K562 (cell line): ENCODE results near the gene COX4I2. TPM values are rescaled to one million over a fixed set of nuclear protein-coding genes. Genes with fewer than 3 reads are reported as not detected.

Experiments used
- BCOR ChIP-seq: fragments of 450-650 bp; IDR thresholded peaks from 2 replicates; pipeline ENCODE4 v1.6.1; 2016
- CCAR2 ChIP-seq: fragments of 200-400 bp; formaldehyde crosslinking; IDR thresholded peaks from 2 replicates; pipeline ENCODE4 v1.6.1; 2017; ENCODE audit warnings: mild to moderate bottlenecking, low read depth, low read length
- HNRNPH1 ChIP-seq: fragments of 200-400 bp; formaldehyde crosslinking; optimal IDR thresholded peaks from 2 replicates; pipeline ENCODE3; 2017; ENCODE audit warnings: low read depth, mild to moderate bottlenecking, low read length, moderate library complexity
- HOMEZ ChIP-seq: fragments of 250-450 bp; sonication (Bioruptor Pico); IDR thresholded peaks from 2 replicates; pipeline ENCODE4 v1.4.0; 2020; ENCODE audit warnings: mild to moderate bottlenecking, moderate library complexity
- KLF6 ChIP-seq: fragments of 250-450 bp; sonication (Bioruptor Pico); IDR thresholded peaks from 2 replicates; pipeline ENCODE4 v1.4.0; 2020; ENCODE audit warnings: mild to moderate bottlenecking, moderate library complexity, borderline replicate concordance
- LCOR ChIP-seq: sonication (generic); formaldehyde crosslinking; IDR thresholded peaks from 2 replicates; pipeline ENCODE4 v1.8.0; 2022; ENCODE audit warnings: mild to moderate bottlenecking, missing genetic modification reagents
- MAFG ChIP-seq: fragments of 450-650 bp; conservative IDR thresholded peaks from 2 replicates; pipeline ENCODE4 v1.6.1; 2016; ENCODE audit warnings: missing genetic modification characterization, missing compliant biosample characterization
- MCM7 ChIP-seq, 2 experiments: fragments of 450-650 bp; IDR thresholded peaks; 2 replicates each; pipeline ENCODE4 v1.6.1; 2016 to 2018
- NCOA4 ChIP-seq: fragments of 450-650 bp; IDR thresholded peaks from 2 replicates; pipeline ENCODE4 v1.6.1; 2018; ENCODE audit warnings: mild to moderate bottlenecking; ENCODE audit not compliant: partially characterized antibody
- NFATC3 ChIP-seq: fragments of 450-650 bp; IDR thresholded peaks from 2 replicates; pipeline ENCODE4 v1.6.1; 2017; ENCODE audit warnings: mild to moderate bottlenecking
- NR4A1 ChIP-seq, 2 experiments: fragments of 250-450 bp in 1 of 2; fragments of 450-650 bp in 1 of 2; sonication (Bioruptor Pico) in 1 of 2; IDR thresholded peaks; 2 replicates each; pipeline versions ENCODE4 v1.4.0 to v1.6.1; 2016 to 2020; ENCODE audit warnings: mild to moderate bottlenecking in 2 of 2, missing compliant biosample characterization in 1 of 2, missing genetic modification characterization in 1 of 2, moderate library complexity in 1 of 2
- OTX1 ChIP-seq: fragments of 450-650 bp; formaldehyde crosslinking; IDR thresholded peaks from 2 replicates; pipeline ENCODE4 v1.4.0; 2022; ENCODE audit warnings: mild to moderate bottlenecking
- RCOR1 ChIP-seq, 2 experiments: IDR thresholded peaks; 2 replicates each; pipeline ENCODE4 v1.6.1; 2012; ENCODE audit warnings: low read depth in 2 of 2, low read length in 2 of 2, borderline replicate concordance in 1 of 2, improper control_type of control experiment in 1 of 2
- SETDB1 ChIP-seq: IDR thresholded peaks from one replicate; pipeline ENCODE4 v1.6.1; 2012; ENCODE audit warnings: low read length, control low read depth, inconsistent platforms
- SRSF3 ChIP-seq: fragments of 200-400 bp; formaldehyde crosslinking; IDR thresholded peaks from 2 replicates; pipeline ENCODE4 v1.6.1; 2016; ENCODE audit warnings: mild to moderate bottlenecking, low read length, moderate library complexity; ENCODE audit not compliant: insufficient read depth
- ZC3H4 ChIP-seq: sonication (generic); formaldehyde crosslinking; IDR thresholded peaks from 2 replicates; pipeline ENCODE4 v1.9.0; 2021; ENCODE audit warnings: missing genetic modification reagents, borderline replicate concordance
- ZNF140 ChIP-seq: fragments of 250-450 bp; sonication (Bioruptor Pico); IDR thresholded peaks from 2 replicates; pipeline ENCODE4 v1.8.0; 2021; ENCODE audit warnings: moderate library complexity, mild to moderate bottlenecking, inconsistent platforms
- ZNF589 ChIP-seq: fragments of 200-800 bp; sonication (Bioruptor generic); IDR thresholded peaks from 2 replicates; pipeline ENCODE4 v1.6.1; 2016; ENCODE audit warnings: low read depth, missing genetic modification characterization, missing compliant biosample characterization
- ZNF695 ChIP-seq: fragments of 450-650 bp; formaldehyde crosslinking; IDR thresholded peaks from 2 replicates; pipeline ENCODE4 v1.4.0; 2020; ENCODE audit warnings: mild to moderate bottlenecking, moderate library complexity
- polyA plus RNA-seq, 8 experiments: library from polyadenylated mRNA; depleted of rRNA in 4 of 8; stranded (reverse) in 5 of 8; unstranded in 3 of 8; fragments of >200 nt; fragmentation: Nextera tagmentation in 2 of 8; fragmentation: Illumina TruSeq in 1 of 8; extraction: Ambion mirVana in 2 of 8; extraction: Trizol in 1 of 8; gene quantifications; 2 replicates each; pipeline versions ENCODE4 v1.2.1 to v1.2.3, GENCODE V29; 2011 to 2014; ENCODE audit warnings: inconsistent platforms in 1 of 8, missing spikeins in 1 of 8
- total RNA-seq, 7 experiments: library from RNA; depleted of rRNA in 6 of 7; stranded (reverse); fragments of >200 nt in 6 of 7; fragmentation: Illumina TruSeq in 2 of 7; extraction: Trizol in 2 of 7; gene quantifications; 2 replicates each; pipeline versions ENCODE4 v1.2.1 to v1.2.3, GENCODE V29; 2011 to 2021; ENCODE audit warnings: low replicate concordance in 1 of 7
- TF ChIP-seq, protein P1 (sequence below): sonication (generic); formaldehyde crosslinking; IDR thresholded peaks from 2 replicates; pipeline ENCODE4 v1.8.1; 2023; ENCODE audit warnings: missing genetic modification reagents, mild to moderate bottlenecking, borderline replicate concordance
- TF ChIP-seq, protein P2 (sequence below): fragments of 450-650 bp; IDR thresholded peaks from 2 replicates; pipeline ENCODE4 v1.6.1; 2017; ENCODE audit warnings: antibody characterized with exemption

Gene COX4I2
- total and polyA plus RNA-seq, 9 of the 15 experiments (the other 6 are each of a cell fraction or from before 2014, with no cell fraction given) = not detected

- TF ChIP-seq, protein P1, sequence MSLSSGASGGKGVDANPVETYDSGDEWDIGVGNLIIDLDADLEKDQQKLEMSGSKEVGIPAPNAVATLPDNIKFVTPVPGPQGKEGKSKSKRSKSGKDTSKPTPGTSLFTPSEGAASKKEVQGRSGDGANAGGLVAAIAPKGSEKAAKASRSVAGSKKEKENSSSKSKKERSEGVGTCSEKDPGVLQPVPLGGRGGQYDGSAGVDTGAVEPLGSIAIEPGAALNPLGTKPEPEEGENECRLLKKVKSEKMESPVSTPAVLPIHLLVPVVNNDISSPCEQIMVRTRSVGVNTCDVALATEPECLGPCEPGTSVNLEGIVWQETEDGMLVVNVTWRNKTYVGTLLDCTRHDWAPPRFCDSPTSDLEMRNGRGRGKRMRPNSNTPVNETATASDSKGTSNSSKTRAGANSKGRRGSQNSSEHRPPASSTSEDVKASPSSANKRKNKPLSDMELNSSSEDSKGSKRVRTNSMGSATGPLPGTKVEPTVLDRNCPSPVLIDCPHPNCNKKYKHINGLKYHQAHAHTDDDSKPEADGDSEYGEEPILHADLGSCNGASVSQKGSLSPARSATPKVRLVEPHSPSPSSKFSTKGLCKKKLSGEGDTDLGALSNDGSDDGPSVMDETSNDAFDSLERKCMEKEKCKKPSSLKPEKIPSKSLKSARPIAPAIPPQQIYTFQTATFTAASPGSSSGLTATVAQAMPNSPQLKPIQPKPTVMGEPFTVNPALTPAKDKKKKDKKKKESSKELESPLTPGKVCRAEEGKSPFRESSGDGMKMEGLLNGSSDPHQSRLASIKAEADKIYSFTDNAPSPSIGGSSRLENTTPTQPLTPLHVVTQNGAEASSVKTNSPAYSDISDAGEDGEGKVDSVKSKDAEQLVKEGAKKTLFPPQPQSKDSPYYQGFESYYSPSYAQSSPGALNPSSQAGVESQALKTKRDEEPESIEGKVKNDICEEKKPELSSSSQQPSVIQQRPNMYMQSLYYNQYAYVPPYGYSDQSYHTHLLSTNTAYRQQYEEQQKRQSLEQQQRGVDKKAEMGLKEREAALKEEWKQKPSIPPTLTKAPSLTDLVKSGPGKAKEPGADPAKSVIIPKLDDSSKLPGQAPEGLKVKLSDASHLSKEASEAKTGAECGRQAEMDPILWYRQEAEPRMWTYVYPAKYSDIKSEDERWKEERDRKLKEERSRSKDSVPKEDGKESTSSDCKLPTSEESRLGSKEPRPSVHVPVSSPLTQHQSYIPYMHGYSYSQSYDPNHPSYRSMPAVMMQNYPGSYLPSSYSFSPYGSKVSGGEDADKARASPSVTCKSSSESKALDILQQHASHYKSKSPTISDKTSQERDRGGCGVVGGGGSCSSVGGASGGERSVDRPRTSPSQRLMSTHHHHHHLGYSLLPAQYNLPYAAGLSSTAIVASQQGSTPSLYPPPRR (CRISPR knock-in tag) = no peak
- TF ChIP-seq NCOA4 (no peak), HOMEZ (CRISPR knock-in tag) (no peak), HNRNPH1 (no peak), NFATC3 (no peak), ZC3H4 (CRISPR knock-in tag) (no peak), KLF6 (0 out of 2 replicates have a peak, but pooled peaks have one; percentile 19), ZNF140 (CRISPR knock-in tag) (no peak), LCOR (no peak), SRSF3 (no peak), MCM7 (IDR thresholded peaks at IDR 0.05) (no peak), ZNF695 (CRISPR knock-in tag) (no peak), CCAR2 (no peak), RCOR1 (IDR thresholded peaks at IDR 0.05; ENCODE audit: borderline replicate concordance in 1 of 2, low read depth in 2 of 2, low read length in 2 of 2) (no peak), BCOR (no peak), MAFG (tag) (no peak), NR4A1 (CRISPR knock-in tag; IDR thresholded peaks at IDR 0.05) (peak; percentile 25; the same call in 1 of the 2 replicates), NR4A1 (tag; IDR thresholded peaks at IDR 0.05) (no peak), ZNF589 (CRISPR knock-in tag) (no peak), OTX1 (CRISPR knock-in tag) (no peak), SETDB1 (no peak)
- TF ChIP-seq, protein P2, sequence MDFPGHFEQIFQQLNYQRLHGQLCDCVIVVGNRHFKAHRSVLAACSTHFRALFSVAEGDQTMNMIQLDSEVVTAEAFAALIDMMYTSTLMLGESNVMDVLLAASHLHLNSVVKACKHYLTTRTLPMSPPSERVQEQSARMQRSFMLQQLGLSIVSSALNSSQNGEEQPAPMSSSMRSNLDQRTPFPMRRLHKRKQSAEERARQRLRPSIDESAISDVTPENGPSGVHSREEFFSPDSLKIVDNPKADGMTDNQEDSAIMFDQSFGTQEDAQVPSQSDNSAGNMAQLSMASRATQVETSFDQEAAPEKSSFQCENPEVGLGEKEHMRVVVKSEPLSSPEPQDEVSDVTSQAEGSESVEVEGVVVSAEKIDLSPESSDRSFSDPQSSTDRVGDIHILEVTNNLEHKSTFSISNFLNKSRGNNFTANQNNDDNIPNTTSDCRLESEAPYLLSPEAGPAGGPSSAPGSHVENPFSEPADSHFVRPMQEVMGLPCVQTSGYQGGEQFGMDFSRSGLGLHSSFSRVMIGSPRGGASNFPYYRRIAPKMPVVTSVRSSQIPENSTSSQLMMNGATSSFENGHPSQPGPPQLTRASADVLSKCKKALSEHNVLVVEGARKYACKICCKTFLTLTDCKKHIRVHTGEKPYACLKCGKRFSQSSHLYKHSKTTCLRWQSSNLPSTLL = no peak
These were observed 38.9 kb downstream of the COX4I2 start (continued) for GRCh38 chr20:31676609-31676989.
